Spleen (tissue), 7 donors: Measurements from ENCODE around the gene RPLP1.

ENCODE experiments used
- CTCF ChIP-seq, 11 experiments: fragments of 200-600 bp in 7 of 11; fragments of 450-650 bp in 4 of 11; sonication (generic) in 4 of 11; IDR thresholded peaks in 8 of 11; conservative IDR thresholded peaks in 3 of 11; 1 replicate in 7 of 11; 2 replicates in 4 of 11; pipeline versions ENCODE4 v1.4.0 to v1.8.0; 2016 to 2021; ENCODE audit warnings: antibody characterized with exemption in 11 of 11, inconsistent platforms in 4 of 11, mild to moderate bottlenecking in 1 of 11
- POLR2A ChIP-seq, 3 donors: fragments of 450-650 bp; IDR thresholded peaks; one replicate each; pipeline ENCODE4 v1.5.1; 2017; ENCODE audit warnings: antibody characterized with exemption in 3 of 3, mild to moderate bottlenecking in 1 of 3
- POLR2AphosphoS5 ChIP-seq, 3 donors: sonication (generic); formaldehyde crosslinking; IDR thresholded peaks; one replicate each; pipeline ENCODE4 v1.5.1; 2017; ENCODE audit warnings: antibody characterized with exemption in 3 of 3
- donor health status: DM: no; HTN: no; CAD: no; lungs with moderate emphysema.
- donor health status: DM: no; HTN: no; CAD: no.
- donor health status: DM: no; HTN: no; CAD: no.

DNA sequence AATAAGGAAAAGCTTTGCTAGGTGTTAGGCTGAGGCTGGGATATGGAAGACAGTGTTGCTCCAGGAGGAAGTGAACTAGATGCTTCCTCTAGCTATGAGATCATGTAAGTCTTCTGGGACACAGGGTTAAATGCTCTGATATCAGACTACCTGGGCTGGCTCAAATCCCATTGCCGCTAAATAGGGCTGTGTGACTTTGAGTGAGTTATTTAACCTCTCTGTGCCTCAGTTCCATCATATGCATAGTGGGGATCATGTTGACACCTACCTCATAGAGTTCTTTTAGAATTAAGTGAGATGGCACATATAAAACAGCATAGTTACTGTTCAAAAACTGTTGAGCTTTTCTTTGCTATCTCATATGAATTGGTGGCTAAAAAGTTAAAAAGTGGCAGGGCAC is 12.6 kb downstream of the RPLP1 start:
- TF ChIP-seq CTCF (IDR thresholded peaks at IDR 0.05 in 8 of 11, conservative IDR thresholded peaks at IDR 0.05 in 3 of 11), result no peak
- TF ChIP-seq POLR2A (IDR thresholded peaks at IDR 0.05), result no peak
- no peak for TF ChIP-seq POLR2AphosphoS5 (IDR thresholded peaks at IDR 0.05)
